HepG2 (cell line): ENCODE results near the gene TRH. TPM values are rescaled to one million over a fixed set of nuclear protein-coding genes. Genes with fewer than 3 reads are reported as not detected.

ENCODE experiments used
- ATAC-seq: fragments of 200-7000 bp; cut with Tn5 transposase; 3 replicates; pipeline ENCODE4 v1.9.1; 2020; ENCODE audit warnings: mild to moderate bottlenecking, moderate library complexity
- BruUV-seq: library from RNA; stranded (reverse); fragments of 400-500 nt; replicated peaks from 2 replicates; lab custom pipeline; 2021; lab: Mats Ljungman, UMichigan
- CTCF ChIA-PET: fragments of 300-600 bp; formaldehyde crosslinking; extraction: SDS; loops from one replicate; lab custom pipeline; 2021; ENCODE audit warnings: low total read pairs, inconsistent platforms, low intra/inter-chr PET ratio; lab: Yijun Ruan, JAX
- POLR2A ChIA-PET: fragments of 350-600 bp; sonication (Branson Sonifier 250); formaldehyde crosslinking; loops from one replicate; lab custom pipeline; 2020; ENCODE audit warnings: antibody characterized with exemption, inconsistent platforms; lab: Yijun Ruan, JAX
- DNase-seq: peaks from one replicate; pipeline ENCODE4 v3.0.0-alpha.2; 2015; ENCODE audit warnings: low spot score
- FAIRE-seq: peaks from 3 replicates; lab custom pipeline; 2011; peaks lifted over from hg19 to GRCh38; lab: Jason Lieb, UNC
- H2AFZ ChIP-seq: one replicate; pipeline ENCODE4 v1.6.1; 2011; ENCODE audit warnings: low read length, inconsistent platforms
- H3K27ac ChIP-seq: fragments of 300-600 bp; 3 replicates; pipeline ENCODE4 v1.8.0; 2011; ENCODE audit warnings: mixed run types, mild to moderate bottlenecking, mixed read lengths, low read length, inconsistent platforms; ENCODE audit not compliant: insufficient read depth; ENCODE audit errors: extremely low read length
- H3K27me3 ChIP-seq, 2 experiments: fragments of 200-600 bp in 1 of 2; 2 replicates in 1 of 2; 3 replicates in 1 of 2; pipeline versions ENCODE4 v1.6.0 to v1.8.0; 2011; ENCODE audit warnings: low read length in 2 of 2, mild to moderate bottlenecking in 2 of 2, moderate library complexity in 2 of 2, inconsistent platforms in 1 of 2; ENCODE audit not compliant: insufficient read depth in 2 of 2, control insufficient read depth in 1 of 2
- H3K36me3 ChIP-seq, 2 experiments: fragments of 200-600 bp in 1 of 2; replicated peaks in 1 of 2; 2 replicates in 1 of 2; 3 replicates in 1 of 2; pipeline versions ENCODE4 v1.5.1 to v1.8.0; 2011; ENCODE audit warnings: low read length in 2 of 2, inconsistent platforms in 1 of 2; ENCODE audit not compliant: insufficient read depth in 2 of 2, control insufficient read depth in 1 of 2
- H3K4me1 ChIP-seq: 2 replicates; pipeline ENCODE4 v1.5.1; 2012; ENCODE audit warnings: low read length, inconsistent platforms; ENCODE audit not compliant: insufficient read depth
- H3K4me2 ChIP-seq: 2 replicates; pipeline ENCODE4 v1.6.0; 2011; ENCODE audit warnings: low read depth, low read length, inconsistent platforms
- H3K4me3 ChIP-seq, 3 experiments: fragments of 200-600 bp in 1 of 3; sonication (generic), shearing (Covaris generic) in 1 of 3; replicated peaks in 1 of 3; 2 replicates each; pipeline ENCODE4 v1.5.1; 2011 to 2016; ENCODE audit warnings: low read length in 3 of 3, inconsistent platforms in 2 of 3, low read depth in 2 of 3, mild to moderate bottlenecking in 2 of 3, control low read depth in 1 of 3, mixed read lengths in 1 of 3; ENCODE audit not compliant: insufficient read depth in 1 of 3
- H3K79me2 ChIP-seq: one replicate; pipeline ENCODE4 v1.6.1; 2011; ENCODE audit warnings: low read length, inconsistent platforms; ENCODE audit not compliant: insufficient read depth
- H3K9ac ChIP-seq: 2 replicates; pipeline ENCODE4 v1.6.0; 2011; ENCODE audit warnings: mild to moderate bottlenecking, low read depth, low read length, inconsistent platforms; ENCODE audit not compliant: insufficient read depth
- H3K9me3 ChIP-seq: 2 replicates; pipeline ENCODE4 v1.5.1; 2012; ENCODE audit warnings: mild to moderate bottlenecking, low read length
- H4K20me1 ChIP-seq: 2 replicates; pipeline ENCODE4 v1.6.0; 2011; ENCODE audit warnings: inconsistent platforms, mild to moderate bottlenecking, low read length, moderate library complexity; ENCODE audit not compliant: insufficient read depth
- DNMT3B ChIP-seq: conservative IDR thresholded peaks from 2 replicates; pipeline ENCODE4 v1.6.1; 2016; ENCODE audit warnings: missing biosample characterization, control low read depth
- HOXA3 ChIP-seq: sonication (generic); formaldehyde crosslinking; IDR thresholded peaks from 2 replicates; pipeline ENCODE4 v1.5.0; 2020; ENCODE audit warnings: missing genetic modification reagents
- NCOA1 ChIP-seq: sonication (generic); formaldehyde crosslinking; IDR thresholded peaks from 2 replicates; pipeline ENCODE4 v1.9.0; 2021; ENCODE audit warnings: missing genetic modification reagents
- NFYC ChIP-seq: IDR thresholded peaks from 2 replicates; pipeline ENCODE4 v1.6.1; 2016; ENCODE audit warnings: missing genetic modification reagents, missing compliant biosample characterization
- NR3C1 ChIP-seq: sonication (generic); formaldehyde crosslinking; IDR thresholded peaks from 2 replicates; pipeline ENCODE4 v1.4.0; 2020; ENCODE audit warnings: missing genetic modification reagents
- SMAD9 ChIP-seq: sonication (generic); formaldehyde crosslinking; IDR thresholded peaks from 2 replicates; pipeline ENCODE4 v1.5.1; 2020; ENCODE audit warnings: mild to moderate bottlenecking, missing genetic modification reagents
- SYNCRIP ChIP-seq: fragments of 200-400 bp; formaldehyde crosslinking; IDR thresholded peaks from 2 replicates; pipeline ENCODE4 v1.6.1; 2018; ENCODE audit warnings: mild to moderate bottlenecking, low read depth, low read length; ENCODE audit not compliant: insufficient read depth
- ZFP36L1 ChIP-seq: sonication (generic); formaldehyde crosslinking; IDR thresholded peaks from 2 replicates; pipeline ENCODE4 v1.8.0; 2022; ENCODE audit warnings: mild to moderate bottlenecking, missing genetic modification reagents, moderate library complexity
- ZNF441 ChIP-seq: sonication (generic); formaldehyde crosslinking; IDR thresholded peaks from 2 replicates; pipeline ENCODE4 v1.7.0; 2021; ENCODE audit warnings: missing genetic modification reagents, borderline replicate concordance
- ZNF746 ChIP-seq: sonication (generic); formaldehyde crosslinking; IDR thresholded peaks from 2 replicates; pipeline ENCODE4 v1.8.0; 2022; ENCODE audit warnings: mild to moderate bottlenecking, missing genetic modification reagents
- WGBS: methylation state at CpG from one replicate; pipeline ENCODE4 v1.1.6; 2017; ENCODE audit warnings: low lambda C conversion rate; 5-methylcytosine and 5-hydroxymethylcytosine counted together
- in situ Hi-C: cut with HindIII; loops from 2 replicates; pipeline ENCODE4 v1.10.0; 2017; ENCODE audit warnings: low pct_unique_long_range_greater_than_20kb; ENCODE audit not compliant: extremely low pct_ligation_motif_present
- intact Hi-C: fragments of 100-400 bp; cut with micrococcal nuclease; formaldehyde crosslinking; loops from one replicate; pipeline ENCODE4 v1.10.0; 2022; ENCODE audit not compliant: unreplicated experiment
- polyA plus RNA-seq, 8 experiments: library from polyadenylated mRNA; depleted of rRNA in 3 of 8; stranded (reverse) in 7 of 8; unstranded in 1 of 8; fragments of >200 nt; fragmentation: Illumina TruSeq in 4 of 8; extraction: Trizol in 4 of 8; gene quantifications; 2 replicates each; pipeline versions ENCODE4 v1.2.1 to v1.2.3, GENCODE V29; 2011 to 2016; ENCODE audit warnings: low read depth in 4 of 8, missing spikeins in 1 of 8, mixed read lengths in 1 of 8; ENCODE audit not compliant: insufficient read depth in 1 of 8
- total RNA-seq, 5 experiments: library from RNA; depleted of rRNA; stranded (reverse); fragments of >200 nt; fragmentation: Illumina TruSeq; extraction: Trizol; gene quantifications; 2 replicates each; pipeline ENCODE4 v1.2.3, GENCODE V29; 2016; ENCODE audit warnings: low read depth in 1 of 5
- TF ChIP-seq, protein P1 (sequence below): sonication (generic); formaldehyde crosslinking; IDR thresholded peaks from 2 replicates; pipeline ENCODE4 v1.4.0; 2020; ENCODE audit warnings: missing genetic modification reagents
- TF ChIP-seq, protein P2 (sequence below), 2 experiments: fragments of 450-650 bp in 1 of 2; sonication (generic) in 1 of 2; formaldehyde crosslinking in 1 of 2; IDR thresholded peaks; 2 replicates each; pipeline versions ENCODE4 v1.6.1 to v1.8.0; 2016 to 2022; ENCODE audit warnings: antibody characterized with exemption in 1 of 2, mild to moderate bottlenecking in 1 of 2, missing genetic modification reagents in 1 of 2
- TF ChIP-seq, protein P3 (sequence below): sonication (generic); formaldehyde crosslinking; IDR thresholded peaks from 2 replicates; pipeline ENCODE4 v1.5.0; 2020; ENCODE audit warnings: missing genetic modification reagents

The TRH gene
- total and polyA plus RNA-seq, 2 of the 13 experiments (the other 11 are each of a cell fraction or from before 2014, with no cell fraction given): not detected

DNA sequence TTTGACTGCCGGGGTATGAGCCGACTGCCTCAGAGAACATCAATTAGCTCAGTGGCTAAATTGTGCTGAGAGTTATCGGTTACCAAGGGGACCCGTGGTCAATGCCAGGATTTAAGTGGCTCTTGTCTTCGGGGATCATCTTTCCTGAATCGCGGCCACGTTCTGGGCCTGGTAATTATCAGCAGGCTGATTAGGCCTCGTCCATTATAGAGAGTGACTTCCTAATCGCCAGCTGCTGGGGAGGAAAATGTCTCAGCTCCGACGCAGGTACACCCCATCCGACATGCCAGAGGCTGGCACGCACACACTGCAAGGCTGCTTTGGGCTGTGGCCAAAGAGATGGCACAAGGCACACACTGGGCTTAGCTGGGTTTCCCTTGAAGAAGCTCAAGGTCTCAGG, 10.6 kb downstream of the TRH start (continued):
- TF ChIP-seq NR3C1 (CRISPR knock-in tag): no peak
- TF ChIP-seq, protein P1, sequence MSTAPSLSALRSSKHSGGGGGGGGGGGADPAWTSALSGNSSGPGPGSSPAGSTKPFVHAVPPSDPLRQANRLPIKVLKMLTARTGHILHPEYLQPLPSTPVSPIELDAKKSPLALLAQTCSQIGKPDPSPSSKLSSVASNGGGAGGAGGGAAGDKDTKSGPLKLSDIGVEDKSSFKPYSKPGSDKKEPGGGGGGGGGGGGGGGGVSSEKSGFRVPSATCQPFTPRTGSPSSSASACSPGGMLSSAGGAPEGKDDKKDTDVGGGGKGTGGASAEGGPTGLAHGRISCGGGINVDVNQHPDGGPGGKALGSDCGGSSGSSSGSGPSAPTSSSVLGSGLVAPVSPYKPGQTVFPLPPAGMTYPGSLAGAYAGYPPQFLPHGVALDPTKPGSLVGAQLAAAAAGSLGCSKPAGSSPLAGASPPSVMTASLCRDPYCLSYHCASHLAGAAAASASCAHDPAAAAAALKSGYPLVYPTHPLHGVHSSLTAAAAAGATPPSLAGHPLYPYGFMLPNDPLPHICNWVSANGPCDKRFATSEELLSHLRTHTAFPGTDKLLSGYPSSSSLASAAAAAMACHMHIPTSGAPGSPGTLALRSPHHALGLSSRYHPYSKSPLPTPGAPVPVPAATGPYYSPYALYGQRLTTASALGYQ (CRISPR knock-in tag): no peak
- no peak for TF ChIP-seq SMAD9 (CRISPR knock-in tag)
- no peak for TF ChIP-seq NFYC (CRISPR knock-in tag)
- TF ChIP-seq SYNCRIP: no peak
- TF ChIP-seq, all 625 proteins: peak for 0

DNA sequence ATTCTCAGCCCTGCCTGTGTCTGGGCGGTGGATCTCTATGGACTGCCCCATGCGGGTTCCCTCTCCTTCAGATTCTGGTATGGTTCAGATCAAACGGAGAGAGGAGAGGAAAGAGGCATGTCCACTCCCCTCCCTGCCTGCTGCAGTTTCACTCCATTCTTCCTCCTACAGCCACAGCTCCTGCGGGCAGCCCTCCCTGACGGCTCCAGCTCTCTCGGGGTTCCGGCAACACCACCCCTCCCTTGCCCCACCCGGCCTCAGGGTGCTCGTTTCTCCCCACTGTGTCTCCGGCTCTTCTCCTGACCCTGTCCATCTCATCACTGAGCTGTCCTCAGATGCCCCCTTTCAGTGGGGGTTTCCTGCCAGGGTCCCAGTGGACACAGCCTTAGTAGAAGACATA, 13.9 kb downstream of the TRH start:
- DNase-seq: no peak
- WGBS: 20% methylated on average over 8 of the region's 10 CpGs
- TF ChIP-seq NCOA1 (CRISPR knock-in tag): no peak
- no peak for TF ChIP-seq ZFP36L1 (CRISPR knock-in tag)
- no peak for TF ChIP-seq ZNF746
- TF ChIP-seq, protein P2, sequence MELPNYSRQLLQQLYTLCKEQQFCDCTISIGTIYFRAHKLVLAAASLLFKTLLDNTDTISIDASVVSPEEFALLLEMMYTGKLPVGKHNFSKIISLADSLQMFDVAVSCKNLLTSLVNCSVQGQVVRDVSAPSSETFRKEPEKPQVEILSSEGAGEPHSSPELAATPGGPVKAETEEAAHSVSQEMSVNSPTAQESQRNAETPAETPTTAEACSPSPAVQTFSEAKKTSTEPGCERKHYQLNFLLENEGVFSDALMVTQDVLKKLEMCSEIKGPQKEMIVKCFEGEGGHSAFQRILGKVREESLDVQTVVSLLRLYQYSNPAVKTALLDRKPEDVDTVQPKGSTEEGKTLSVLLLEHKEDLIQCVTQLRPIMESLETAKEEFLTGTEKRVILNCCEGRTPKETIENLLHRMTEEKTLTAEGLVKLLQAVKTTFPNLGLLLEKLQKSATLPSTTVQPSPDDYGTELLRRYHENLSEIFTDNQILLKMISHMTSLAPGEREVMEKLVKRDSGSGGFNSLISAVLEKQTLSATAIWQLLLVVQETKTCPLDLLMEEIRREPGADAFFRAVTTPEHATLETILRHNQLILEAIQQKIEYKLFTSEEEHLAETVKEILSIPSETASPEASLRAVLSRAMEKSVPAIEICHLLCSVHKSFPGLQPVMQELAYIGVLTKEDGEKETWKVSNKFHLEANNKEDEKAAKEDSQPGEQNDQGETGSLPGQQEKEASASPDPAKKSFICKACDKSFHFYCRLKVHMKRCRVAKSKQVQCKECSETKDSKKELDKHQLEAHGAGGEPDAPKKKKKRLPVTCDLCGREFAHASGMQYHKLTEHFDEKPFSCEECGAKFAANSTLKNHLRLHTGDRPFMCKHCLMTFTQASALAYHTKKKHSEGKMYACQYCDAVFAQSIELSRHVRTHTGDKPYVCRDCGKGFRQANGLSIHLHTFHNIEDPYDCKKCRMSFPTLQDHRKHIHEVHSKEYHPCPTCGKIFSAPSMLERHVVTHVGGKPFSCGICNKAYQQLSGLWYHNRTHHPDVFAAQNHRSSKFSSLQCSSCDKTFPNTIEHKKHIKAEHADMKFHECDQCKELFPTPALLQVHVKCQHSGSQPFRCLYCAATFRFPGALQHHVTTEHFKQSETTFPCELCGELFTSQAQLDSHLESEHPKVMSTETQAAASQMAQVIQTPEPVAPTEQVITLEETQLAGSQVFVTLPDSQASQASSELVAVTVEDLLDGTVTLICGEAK (IDR thresholded peaks at IDR 0.05): no peak
- TF ChIP-seq, protein P2 (CRISPR knock-in tag; IDR thresholded peaks at IDR 0.05): no peak
- TF ChIP-seq ZNF441 (CRISPR knock-in tag): no peak
- TF ChIP-seq, protein P3, sequence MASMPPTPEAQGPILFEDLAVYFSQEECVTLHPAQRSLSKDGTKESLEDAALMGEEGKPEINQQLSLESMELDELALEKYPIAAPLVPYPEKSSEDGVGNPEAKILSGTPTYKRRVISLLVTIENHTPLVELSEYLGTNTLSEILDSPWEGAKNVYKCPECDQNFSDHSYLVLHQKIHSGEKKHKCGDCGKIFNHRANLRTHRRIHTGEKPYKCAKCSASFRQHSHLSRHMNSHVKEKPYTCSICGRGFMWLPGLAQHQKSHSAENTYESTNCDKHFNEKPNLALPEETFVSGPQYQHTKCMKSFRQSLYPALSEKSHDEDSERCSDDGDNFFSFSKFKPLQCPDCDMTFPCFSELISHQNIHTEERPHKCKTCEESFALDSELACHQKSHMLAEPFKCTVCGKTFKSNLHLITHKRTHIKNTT (CRISPR knock-in tag): no peak
- no peak for TF ChIP-seq HOXA3 (CRISPR knock-in tag)
- no peak for TF ChIP-seq DNMT3B (CRISPR knock-in tag)
- TF ChIP-seq, all 625 proteins: peak for 0
- intact Hi-C loops (no loop called here), in situ Hi-C loops (no loop called here)
- H3K4me1 ChIP-seq: no peaks in the 10 kb centered on the region
- peaks cover 0 to 15% of the 10 kb centered on the region in 2 experiments; a peak in 3 of 5 replicates for H3K27me3 ChIP-seq
- H3K9ac ChIP-seq: no peak overlapping the region
- FAIRE-seq (no peak), ATAC-seq (no peak)
- no TSS peak for BruUV-seq
- ChIA-PET POLR2A (no interaction called here), CTCF (no interaction called here)
- H3K4me2 ChIP-seq: no peak overlapping the region
- H3K4me3 ChIP-seq: no peak overlapping the region
- H2AFZ ChIP-seq: no peak overlapping the region
- H3K36me3 ChIP-seq: no peaks in the 10 kb centered on the region
- no peaks in the 10 kb centered on the region for H3K79me2 ChIP-seq
- H3K27ac ChIP-seq: no peak overlapping the region
- H4K20me1 ChIP-seq: no peaks in the 10 kb centered on the region
- no peaks in the 10 kb centered on the region for H3K9me3 ChIP-seq
